GM13976 (cell line): Measurements from ENCODE around the gene ALG12.

Source experiments
- DNase-seq: peaks from one replicate; pipeline ENCODE4 v3.0.0; 2012; ENCODE audit warnings: low spot score
- in situ Hi-C: fragments of 300-500 bp; cut with MboI; formaldehyde crosslinking; loops from one replicate; pipeline ENCODE4 v1.12.0; 2022; ENCODE audit warnings: low sequenced_read_pairs, mixed read lengths, inconsistent platforms; ENCODE audit not compliant: unreplicated experiment
- TF ChIP-seq, protein P1 (sequence below): IDR thresholded peaks from 2 replicates; pipeline ENCODE4 v1.5.1; 2012; ENCODE audit warnings: borderline replicate concordance, mild to moderate bottlenecking; ENCODE audit not compliant: insufficient read depth; ENCODE audit errors: extremely low read depth, missing control alignments, control extremely low read depth

The ALG12 gene

DNA sequence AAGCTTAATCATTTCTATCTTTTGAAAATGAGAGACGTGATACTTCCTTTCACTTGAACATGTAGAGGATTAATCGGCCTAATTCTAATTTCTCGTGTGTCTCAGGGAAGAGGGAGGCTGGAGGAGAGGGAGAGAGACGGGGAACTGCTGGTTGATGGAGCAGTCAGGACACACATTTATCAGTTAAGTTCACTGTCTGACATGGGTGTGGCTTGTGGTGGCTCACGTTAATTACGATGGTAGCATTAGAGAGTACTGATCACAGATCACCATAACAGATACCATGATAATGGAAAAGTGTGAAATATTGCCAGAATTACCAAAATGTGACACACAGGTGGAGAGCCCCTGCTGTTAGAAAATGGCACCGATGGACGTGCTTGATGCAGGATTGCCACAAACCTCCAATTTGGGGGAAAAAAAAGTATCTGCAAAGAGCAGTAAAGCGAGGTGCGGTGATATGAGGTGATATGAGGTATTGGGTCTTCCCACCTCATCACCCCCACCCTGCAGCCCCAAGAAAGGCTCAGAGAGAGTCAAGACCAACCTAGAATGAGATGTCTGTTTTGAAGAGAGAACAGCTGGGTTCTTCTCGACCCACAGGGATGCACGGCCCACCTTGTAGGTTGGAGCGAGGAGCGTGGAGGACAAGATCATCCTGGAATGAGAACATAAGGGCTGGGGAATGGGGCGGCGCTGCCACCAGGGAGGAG, 44.9 kb downstream of the ALG12 start:
- DNase-seq = no peak
- in situ Hi-C loops = no loop called here
- TF ChIP-seq, protein P1, sequence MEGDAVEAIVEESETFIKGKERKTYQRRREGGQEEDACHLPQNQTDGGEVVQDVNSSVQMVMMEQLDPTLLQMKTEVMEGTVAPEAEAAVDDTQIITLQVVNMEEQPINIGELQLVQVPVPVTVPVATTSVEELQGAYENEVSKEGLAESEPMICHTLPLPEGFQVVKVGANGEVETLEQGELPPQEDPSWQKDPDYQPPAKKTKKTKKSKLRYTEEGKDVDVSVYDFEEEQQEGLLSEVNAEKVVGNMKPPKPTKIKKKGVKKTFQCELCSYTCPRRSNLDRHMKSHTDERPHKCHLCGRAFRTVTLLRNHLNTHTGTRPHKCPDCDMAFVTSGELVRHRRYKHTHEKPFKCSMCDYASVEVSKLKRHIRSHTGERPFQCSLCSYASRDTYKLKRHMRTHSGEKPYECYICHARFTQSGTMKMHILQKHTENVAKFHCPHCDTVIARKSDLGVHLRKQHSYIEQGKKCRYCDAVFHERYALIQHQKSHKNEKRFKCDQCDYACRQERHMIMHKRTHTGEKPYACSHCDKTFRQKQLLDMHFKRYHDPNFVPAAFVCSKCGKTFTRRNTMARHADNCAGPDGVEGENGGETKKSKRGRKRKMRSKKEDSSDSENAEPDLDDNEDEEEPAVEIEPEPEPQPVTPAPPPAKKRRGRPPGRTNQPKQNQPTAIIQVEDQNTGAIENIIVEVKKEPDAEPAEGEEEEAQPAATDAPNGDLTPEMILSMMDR = no peak

DNA sequence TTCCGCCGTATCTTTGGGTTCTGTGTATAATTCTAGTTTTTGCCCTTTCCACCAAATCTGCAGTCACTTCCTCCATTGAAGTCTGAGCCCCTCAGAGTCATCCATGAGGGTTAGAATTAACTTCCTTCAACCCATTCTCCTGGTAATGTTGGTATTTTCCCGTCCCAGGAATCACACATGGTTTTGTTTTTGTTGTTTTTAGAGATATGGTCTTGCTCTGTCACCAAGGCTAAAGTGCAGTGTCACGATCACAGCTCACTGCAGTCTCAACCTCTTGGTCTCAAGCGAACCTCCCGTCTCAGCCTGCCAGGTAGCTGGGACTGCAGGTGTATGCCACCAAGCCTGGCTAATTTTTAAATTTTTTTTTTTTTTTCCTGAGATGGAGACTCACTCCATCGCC, 45.9 kb downstream of the ALG12 start:
- in situ Hi-C loops = no loop called here
- no peak for DNase-seq
- TF ChIP-seq, protein P1 = no peak

DNA sequence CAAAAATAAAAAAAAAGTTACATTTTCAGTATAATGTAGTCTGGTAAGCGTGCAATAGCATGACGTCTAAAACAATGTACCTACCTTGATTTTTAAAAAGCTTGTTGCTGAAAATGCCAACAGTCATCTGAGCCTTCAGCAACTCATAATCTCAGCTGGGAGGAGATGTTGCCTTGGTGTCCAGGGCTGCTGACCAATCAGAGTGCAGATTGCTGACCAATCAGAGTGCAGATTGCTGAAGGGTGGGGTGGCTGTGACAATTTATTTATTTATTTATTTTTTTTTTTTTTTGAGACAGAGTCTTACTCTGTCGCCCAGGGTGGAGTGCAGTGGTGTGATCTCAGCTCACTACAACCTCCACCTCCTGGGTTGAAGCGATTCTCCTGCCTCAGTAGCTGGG, 46.8 kb downstream of the ALG12 start:
- in situ Hi-C loops = no loop called here
- DNase-seq = no peak
- TF ChIP-seq, protein P1 = no peak

DNA sequence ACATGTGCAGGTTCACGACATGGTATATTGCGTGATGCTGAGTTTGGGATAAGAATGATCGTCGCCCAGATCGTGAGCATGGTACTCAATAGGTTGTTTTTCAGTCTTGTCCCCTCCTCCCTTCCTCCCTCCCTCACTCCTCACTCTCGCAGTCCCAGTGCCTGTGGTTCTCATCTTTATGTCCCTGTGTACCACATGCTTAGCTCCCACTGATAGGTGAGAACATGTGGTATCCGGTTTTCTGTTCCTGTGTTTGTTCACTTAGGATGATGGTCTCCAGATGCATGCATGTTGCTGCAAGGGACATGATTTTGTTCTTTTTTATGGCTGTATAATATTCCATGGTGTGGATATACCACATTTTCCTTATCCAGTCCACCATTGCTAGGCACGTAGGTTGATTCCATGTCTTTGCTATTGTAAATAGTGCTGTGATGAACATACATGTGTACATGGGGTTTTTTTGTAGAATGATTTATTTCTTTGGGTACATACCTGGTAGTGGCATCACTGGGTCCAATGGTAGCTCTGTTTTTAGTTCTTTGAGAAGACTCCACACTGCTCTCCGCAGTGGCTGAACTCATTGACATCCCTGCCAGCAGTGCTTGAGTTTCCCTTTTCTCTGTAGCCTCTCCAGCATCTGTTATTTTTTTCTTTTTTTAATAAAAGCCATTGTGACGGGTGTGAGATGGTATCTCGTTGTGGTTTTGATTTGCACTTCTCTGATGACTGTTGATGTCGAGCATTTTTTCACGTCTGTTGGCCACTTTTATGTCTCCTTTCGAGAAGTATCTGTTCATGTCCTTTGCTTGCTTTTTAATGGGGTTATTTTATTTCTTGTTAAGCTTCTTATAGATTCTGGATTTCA, 48.2 kb downstream of the ALG12 start:
- DNase-seq = no peak

DNA sequence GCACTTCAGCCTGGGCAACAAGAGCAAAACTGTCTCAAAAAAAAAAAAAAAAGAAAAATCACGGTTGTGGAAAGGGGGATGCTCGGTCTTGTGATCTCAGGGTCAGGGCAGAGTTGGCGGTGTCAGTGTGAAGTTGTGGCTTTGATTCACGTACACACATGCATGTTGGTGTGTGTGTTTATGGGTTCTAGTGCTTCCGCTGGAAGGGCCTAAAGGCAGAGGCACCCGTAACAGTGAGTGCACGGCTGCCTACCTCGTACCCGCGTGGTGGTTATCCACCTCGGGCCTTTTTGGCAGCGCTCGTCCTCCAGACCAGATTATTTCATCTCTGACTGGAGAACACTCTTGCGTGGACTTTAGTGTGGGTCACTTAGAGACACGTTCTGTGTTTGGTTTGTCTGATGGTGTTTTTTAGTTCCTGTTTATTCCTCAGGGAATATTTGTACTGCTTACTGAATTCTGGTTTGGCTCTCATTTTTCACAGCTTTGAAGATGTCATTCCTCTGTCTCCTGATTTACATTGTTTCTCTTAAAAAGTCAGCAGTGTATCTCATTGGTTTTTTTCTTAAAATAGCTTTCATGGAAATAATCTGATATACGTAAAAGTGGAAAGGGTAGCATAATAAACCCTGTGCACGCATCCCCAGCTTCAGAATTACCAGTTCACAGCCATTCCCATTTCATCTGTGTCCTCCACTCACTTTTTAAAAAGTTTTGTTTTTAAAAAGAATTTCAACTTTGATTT, 49.0 kb downstream of the ALG12 start:
- TF ChIP-seq, protein P1 = no peak
- in situ Hi-C loops = no loop called here
- DNase-seq = no peak

More for the DNA sequence above, 48.2 kb downstream of the ALG12 start:
- in situ Hi-C loops = no loop called here
- TF ChIP-seq, protein P1 = no peak

DNA sequence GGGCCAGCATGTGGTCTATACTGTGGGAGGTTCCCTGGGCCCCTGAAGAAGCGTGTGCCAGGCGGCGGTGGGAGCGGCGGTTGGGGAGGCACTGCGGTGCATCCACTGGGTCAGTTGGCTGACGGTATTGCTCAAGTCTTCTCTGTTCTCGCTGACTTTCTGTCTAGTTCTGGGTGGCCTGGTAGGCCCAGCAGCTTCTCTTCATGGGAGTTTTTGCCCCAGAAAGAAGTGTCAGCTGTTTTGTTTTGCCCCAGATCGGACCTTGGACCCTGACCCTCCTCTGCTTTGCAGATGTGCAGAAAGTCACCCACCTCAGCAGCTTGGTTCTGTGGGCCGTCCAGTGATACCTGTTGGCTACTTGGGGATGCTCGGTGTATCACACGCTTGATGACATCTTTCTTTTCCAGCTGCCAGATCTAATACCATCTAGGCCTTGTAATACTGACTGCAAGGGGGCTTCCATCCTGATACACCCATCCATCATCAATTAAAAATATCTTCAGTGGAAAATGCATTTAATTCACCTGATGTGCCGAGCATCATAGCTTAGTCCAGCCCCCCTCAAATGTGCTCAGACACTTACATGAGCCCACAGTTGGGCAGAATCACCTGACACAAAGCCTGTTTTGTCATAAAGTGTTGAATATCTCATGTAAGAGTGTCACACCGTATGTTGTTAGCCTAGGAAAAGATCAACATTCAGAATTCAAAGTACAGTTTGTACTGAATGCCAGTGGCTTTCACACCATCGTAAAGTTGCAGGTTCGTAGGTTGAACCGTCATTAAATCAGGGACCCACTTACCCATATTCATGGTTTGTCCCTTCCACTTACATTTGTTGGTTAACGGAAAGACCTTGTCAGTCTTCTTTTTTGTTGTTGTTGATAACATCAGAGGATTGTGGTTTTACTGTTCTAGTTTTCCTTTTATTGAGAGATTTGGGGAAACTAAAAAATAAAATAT, 50.7 kb downstream of the ALG12 start:
- in situ Hi-C loops = no loop called here
- TF ChIP-seq, protein P1 = no peak
- DNase-seq = no peak
